Fibroblast of lung (primary cell): ENCODE data around the gene COL25A1. TPM values are rescaled to one million over a fixed set of nuclear protein-coding genes. Genes with fewer than 3 reads are reported as not detected.

Source experiments
- DNase-seq, 2 donors: peaks; one replicate each; pipeline versions ENCODE4 v3.0.0 to v3.0.0-alpha.2; 2010; ENCODE audit warnings: low read depth in 2 of 2
- H2AFZ ChIP-seq: 2 replicates; pipeline ENCODE4 v1.5.1; 2012; ENCODE audit warnings: low read length, control low read depth, inconsistent platforms
- H3K27ac ChIP-seq: 2 replicates; pipeline ENCODE4 v1.5.1; 2011; ENCODE audit warnings: low read length, control low read depth; ENCODE audit not compliant: insufficient read depth
- H3K27me3 ChIP-seq: 2 replicates; pipeline ENCODE4 v1.5.1; 2011; ENCODE audit warnings: mild to moderate bottlenecking, low read length; ENCODE audit not compliant: control insufficient read depth, insufficient read depth
- H3K36me3 ChIP-seq: 2 replicates; pipeline ENCODE4 v1.5.1; 2011; ENCODE audit warnings: low read length; ENCODE audit not compliant: control insufficient read depth, insufficient read depth
- H3K4me1 ChIP-seq: 2 replicates; pipeline ENCODE4 v1.5.1; 2011; ENCODE audit warnings: low read length; ENCODE audit not compliant: control insufficient read depth, insufficient read depth; ENCODE audit errors: extremely low read depth
- H3K4me2 ChIP-seq: 2 replicates; pipeline ENCODE4 v1.5.1; 2011; ENCODE audit warnings: low read length, control low read depth; ENCODE audit not compliant: insufficient read depth; ENCODE audit errors: extremely low read depth
- H3K4me3 ChIP-seq, 4 experiments: fragments of 200-600 bp in 1 of 4; sonication (generic) in 1 of 4; replicated peaks in 1 of 4; 2 replicates each; pipeline ENCODE4 v1.5.1; 2011 to 2016; ENCODE audit warnings: low read length in 4 of 4, low read depth in 3 of 4, mild to moderate bottlenecking in 3 of 4, control low read depth in 2 of 4, inconsistent platforms in 1 of 4, mixed read lengths in 1 of 4; ENCODE audit not compliant: insufficient read depth in 1 of 4; ENCODE audit errors: control extremely low read depth in 1 of 4
- H3K79me2 ChIP-seq: 2 replicates; pipeline ENCODE4 v1.5.1; 2012; ENCODE audit warnings: mild to moderate bottlenecking, low read length, inconsistent platforms; ENCODE audit not compliant: control insufficient read depth, insufficient read depth
- H3K9ac ChIP-seq: 2 replicates; pipeline ENCODE4 v1.5.1; 2011; ENCODE audit warnings: mild to moderate bottlenecking, low read length, control low read depth; ENCODE audit not compliant: insufficient read depth
- H3K9me3 ChIP-seq: 2 replicates; pipeline ENCODE4 v1.5.1; 2012; ENCODE audit warnings: low read depth, low read length; ENCODE audit not compliant: control insufficient read depth, insufficient read depth
- H4K20me1 ChIP-seq: 2 replicates; pipeline ENCODE4 v1.5.1; 2011; ENCODE audit warnings: low read length; ENCODE audit not compliant: control insufficient read depth, insufficient read depth; ENCODE audit errors: extremely low read depth
- EZH2 ChIP-seq: IDR thresholded peaks from 2 replicates; pipeline ENCODE4 v1.5.1; 2012; ENCODE audit warnings: low read length, control low read depth, mild to moderate bottlenecking; ENCODE audit errors: missing control alignments
- polyA plus RNA-seq, 2 donors: library from polyadenylated mRNA; depleted of rRNA in 1 of 2; stranded (reverse) in 1 of 2; unstranded in 1 of 2; fragments of >200 nt; gene quantifications; 2 replicates each; pipeline ENCODE4 v1.2.1, GENCODE V29; 2011 to 2012; ENCODE audit warnings: missing spikeins in 1 of 2
- total RNA-seq: library from RNA; depleted of rRNA; stranded (reverse); fragments of >200 nt; gene quantifications from 2 replicates; pipeline ENCODE4 v1.2.1, GENCODE V29; 2014
- TF ChIP-seq, protein P1 (sequence below), 2 donors: IDR thresholded peaks in 1 of 2; conservative IDR thresholded peaks in 1 of 2; 1 replicate in 1 of 2; 2 replicates in 1 of 2; pipeline ENCODE4 v1.5.1; 2011 to 2012; ENCODE audit warnings: low read length in 2 of 2, control low read depth in 1 of 2, inconsistent platforms in 1 of 2, low read depth in 1 of 2, mild to moderate bottlenecking in 1 of 2

The COL25A1 gene
- total and polyA plus RNA-seq, 2 donors (not counting 1 experiment from before 2014, with no cell fraction given) = under 0.01 to 0.01 TPM

DNA sequence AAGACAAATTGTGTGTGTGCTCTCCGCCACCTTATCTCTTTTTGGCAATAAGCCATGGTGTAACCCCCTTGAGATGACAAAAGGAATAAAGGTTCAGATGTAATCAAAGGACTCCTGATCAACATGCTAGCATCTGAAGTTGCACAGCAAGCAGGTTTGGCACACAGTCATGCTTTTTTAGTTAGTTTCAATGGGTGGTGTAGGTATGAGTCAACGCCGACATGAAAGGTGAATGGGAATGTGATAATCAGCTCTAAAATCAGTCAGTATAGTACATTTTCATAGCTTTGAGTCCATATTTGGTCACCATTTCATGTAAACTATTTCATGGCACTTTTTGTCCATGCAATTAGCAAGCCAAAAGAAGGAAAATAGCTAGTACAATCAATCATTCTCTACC lies 489.2 kb downstream of the COL25A1 start:
- H3K4me2 ChIP-seq = no peak overlapping the region
- H3K4me3 ChIP-seq = no peak overlapping the region

DNA sequence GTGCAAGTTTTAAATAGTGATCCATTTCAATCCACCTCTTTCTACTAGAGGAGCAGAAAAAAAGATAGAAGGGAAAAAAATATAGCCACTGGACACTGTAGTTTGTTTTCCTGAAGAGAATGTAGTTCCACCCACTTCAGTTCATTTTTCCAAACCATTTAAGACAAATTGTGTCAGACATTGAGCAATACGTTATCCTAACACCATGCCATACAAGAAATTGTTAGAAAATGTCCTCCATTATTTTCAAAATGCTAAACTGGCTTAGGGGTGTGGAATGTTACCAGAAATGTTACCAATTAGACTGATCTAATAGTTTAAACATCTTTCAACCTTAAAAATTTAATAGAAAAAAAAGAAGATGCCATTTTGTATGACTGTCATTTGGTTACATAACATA lies 491.0 kb downstream of the COL25A1 start:
- Histone ChIP-seq H3K36me3 (no peaks in the 10 kb centered on the region), H2AFZ (no peak overlapping the region), H3K9me3 (no peaks in the 10 kb centered on the region), H4K20me1 (no peaks in the 10 kb centered on the region), H3K4me3 (no peak overlapping the region), H3K27me3 (no peaks in the 10 kb centered on the region), H3K27ac (no peak overlapping the region), H3K4me2 (no peak overlapping the region), H3K9ac (no peak overlapping the region), H3K79me2 (no peaks in the 10 kb centered on the region), H3K4me1 (no peaks in the 10 kb centered on the region)
- no peak for DNase-seq
- TF ChIP-seq EZH2 = no peak
- TF ChIP-seq, protein P1, sequence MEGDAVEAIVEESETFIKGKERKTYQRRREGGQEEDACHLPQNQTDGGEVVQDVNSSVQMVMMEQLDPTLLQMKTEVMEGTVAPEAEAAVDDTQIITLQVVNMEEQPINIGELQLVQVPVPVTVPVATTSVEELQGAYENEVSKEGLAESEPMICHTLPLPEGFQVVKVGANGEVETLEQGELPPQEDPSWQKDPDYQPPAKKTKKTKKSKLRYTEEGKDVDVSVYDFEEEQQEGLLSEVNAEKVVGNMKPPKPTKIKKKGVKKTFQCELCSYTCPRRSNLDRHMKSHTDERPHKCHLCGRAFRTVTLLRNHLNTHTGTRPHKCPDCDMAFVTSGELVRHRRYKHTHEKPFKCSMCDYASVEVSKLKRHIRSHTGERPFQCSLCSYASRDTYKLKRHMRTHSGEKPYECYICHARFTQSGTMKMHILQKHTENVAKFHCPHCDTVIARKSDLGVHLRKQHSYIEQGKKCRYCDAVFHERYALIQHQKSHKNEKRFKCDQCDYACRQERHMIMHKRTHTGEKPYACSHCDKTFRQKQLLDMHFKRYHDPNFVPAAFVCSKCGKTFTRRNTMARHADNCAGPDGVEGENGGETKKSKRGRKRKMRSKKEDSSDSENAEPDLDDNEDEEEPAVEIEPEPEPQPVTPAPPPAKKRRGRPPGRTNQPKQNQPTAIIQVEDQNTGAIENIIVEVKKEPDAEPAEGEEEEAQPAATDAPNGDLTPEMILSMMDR (conservative IDR thresholded peaks at IDR 0.05 in 1 of 2, IDR thresholded peaks at IDR 0.05 in 1 of 2; ENCODE audit: low read depth in 1 of 2, low read length in 2 of 2) = no peak

More for the DNA sequence above, 489.2 kb downstream of the COL25A1 start:
- no peak overlapping the region for H3K9ac ChIP-seq
- H3K27me3 ChIP-seq = no peaks in the 10 kb centered on the region
- DNase-seq = no peak
- no peak overlapping the region for H3K27ac ChIP-seq
- no peaks in the 10 kb centered on the region for H3K79me2 ChIP-seq
- H3K36me3 ChIP-seq = no peaks in the 10 kb centered on the region
- H4K20me1 ChIP-seq = no peaks in the 10 kb centered on the region
- H3K4me1 ChIP-seq = no peaks in the 10 kb centered on the region
- no peak for TF ChIP-seq EZH2
- TF ChIP-seq, protein P1 (conservative IDR thresholded peaks at IDR 0.05 in 1 of 2, IDR thresholded peaks at IDR 0.05 in 1 of 2; ENCODE audit: low read depth in 1 of 2, low read length in 2 of 2) = no peak
- no peak overlapping the region for H2AFZ ChIP-seq
- no peaks in the 10 kb centered on the region for H3K9me3 ChIP-seq

DNA sequence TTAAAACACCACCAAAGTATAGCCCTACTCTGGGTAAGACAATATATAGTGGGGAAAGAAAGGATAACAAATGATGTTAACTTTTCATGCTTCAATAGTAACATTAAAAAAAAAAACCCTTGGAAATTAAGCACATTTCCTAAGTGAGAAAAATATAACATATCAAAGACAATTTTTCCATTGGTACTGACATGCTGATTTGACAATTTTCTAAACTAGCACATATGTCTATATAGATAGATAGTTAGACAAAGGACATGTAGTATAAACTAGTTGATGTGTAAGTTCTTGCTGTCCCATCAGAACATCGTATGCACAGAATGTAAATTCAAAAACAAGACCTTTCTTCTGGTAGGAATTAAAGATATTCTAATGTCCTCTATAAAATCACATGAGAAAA lies 492.4 kb downstream of the COL25A1 start:
- H3K4me2 ChIP-seq = no peak overlapping the region
- no peak for DNase-seq
- no peaks in the 10 kb centered on the region for H3K79me2 ChIP-seq
- H3K9ac ChIP-seq = no peak overlapping the region
- no peak overlapping the region for H3K4me3 ChIP-seq
- H4K20me1 ChIP-seq = no peaks in the 10 kb centered on the region
- no peaks in the 10 kb centered on the region for H3K9me3 ChIP-seq
- H2AFZ ChIP-seq = no peak overlapping the region
- H3K27ac ChIP-seq = no peak overlapping the region
- TF ChIP-seq, protein P1 (conservative IDR thresholded peaks at IDR 0.05 in 1 of 2, IDR thresholded peaks at IDR 0.05 in 1 of 2; ENCODE audit: low read depth in 1 of 2, low read length in 2 of 2) = no peak
- TF ChIP-seq EZH2 = no peak
- no peaks in the 10 kb centered on the region for H3K4me1 ChIP-seq
- no peaks in the 10 kb centered on the region for H3K27me3 ChIP-seq
- H3K36me3 ChIP-seq = no peaks in the 10 kb centered on the region
